Subcutaneous abdominal adipose tissue (tissue), 5 donors: ENCODE data around the gene CTRL.

Experiments
- H3K27ac ChIP-seq: one replicate; pipeline ENCODE4 v1.7.0; 2013; ENCODE audit warnings: low read depth, mild to moderate bottlenecking, inconsistent platforms, low read length, moderate library complexity
- H3K27me3 ChIP-seq, 5 donors: one replicate each; pipeline ENCODE4 v1.7.0; 2013; ENCODE audit warnings: low read length in 5 of 5, inconsistent platforms in 1 of 5; ENCODE audit not compliant: control insufficient read depth in 5 of 5, insufficient read depth in 4 of 5
- H3K36me3 ChIP-seq, 5 donors: one replicate each; pipeline ENCODE4 v1.7.0; 2013; ENCODE audit warnings: low read length in 5 of 5; ENCODE audit not compliant: control insufficient read depth in 5 of 5, insufficient read depth in 5 of 5
- H3K4me1 ChIP-seq, 5 donors: one replicate each; pipeline ENCODE4 v1.7.0; 2013; ENCODE audit warnings: low read length in 5 of 5, mild to moderate bottlenecking in 3 of 5, moderate library complexity in 1 of 5; ENCODE audit not compliant: control insufficient read depth in 5 of 5, insufficient read depth in 5 of 5
- H3K4me3 ChIP-seq, 5 donors: one replicate each; pipeline ENCODE4 v1.7.0; 2013; ENCODE audit warnings: low read length in 5 of 5, low read depth in 1 of 5
- H3K9ac ChIP-seq, 5 donors: one replicate each; pipeline ENCODE4 v1.7.0; 2013; ENCODE audit warnings: low read length in 5 of 5, mild to moderate bottlenecking in 4 of 5, moderate library complexity in 3 of 5
- H3K9me3 ChIP-seq, 5 donors: one replicate each; pipeline ENCODE4 v1.7.0; 2013; ENCODE audit warnings: low read length in 5 of 5; ENCODE audit not compliant: control insufficient read depth in 5 of 5
- donor health status: healthy.
- donor health status: healthy.
- donor health status: healthy.
- donor health status: healthy.
- donor health status: healthy.

CTRL gene

DNA sequence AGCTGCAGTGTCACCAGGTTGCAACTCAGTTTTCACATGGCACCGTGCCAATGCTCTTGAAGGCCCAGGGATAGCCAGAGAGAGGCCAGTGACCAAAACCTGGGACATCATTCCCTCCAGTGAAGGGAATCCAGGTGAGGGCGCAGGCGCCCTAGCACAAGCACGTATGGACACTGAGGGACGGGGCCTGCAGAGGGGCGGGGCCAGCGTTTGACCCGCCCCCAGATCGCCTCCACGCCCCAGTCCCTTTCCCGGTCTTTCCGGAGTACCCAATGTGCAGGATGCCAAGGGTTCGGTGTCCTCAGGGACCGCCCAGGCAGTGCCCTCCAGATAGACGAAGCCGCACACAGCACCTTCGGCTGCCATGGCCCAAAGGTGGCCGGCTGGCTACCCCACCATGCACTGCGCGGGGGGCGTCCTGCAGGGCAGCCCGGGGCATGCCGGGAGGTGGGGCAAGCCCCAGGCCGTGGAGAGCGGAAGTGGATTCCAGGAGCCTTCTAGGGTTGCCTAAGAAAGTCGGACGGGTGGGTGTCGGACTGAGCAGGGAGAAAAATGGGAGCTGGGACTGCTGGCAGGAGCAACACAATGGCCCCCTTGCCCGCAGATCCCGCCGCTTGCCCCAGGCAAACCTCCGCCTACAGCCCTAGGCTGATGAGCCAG, 32.1 kb upstream of the CTRL start:
- Histone ChIP-seq H3K9ac (peak overlapping the region in 1 of 5 donors; percentile 5), H3K36me3 (peaks cover 0 to 50% (median 46%) of the 10 kb centered on the region in 5 donors), H3K27ac (peak overlapping the region; percentile 84), H3K9me3 (no peaks in the 10 kb centered on the region), H3K4me3 (peak overlapping the region in 2 of 5 donors; percentile 17 to 36), H3K4me1 (peaks cover 27 to 94% (median 83%) of the 10 kb centered on the region in 5 donors), H3K27me3 (peaks cover 0 to 3% (median 0%) of the 10 kb centered on the region in 5 donors)

DNA sequence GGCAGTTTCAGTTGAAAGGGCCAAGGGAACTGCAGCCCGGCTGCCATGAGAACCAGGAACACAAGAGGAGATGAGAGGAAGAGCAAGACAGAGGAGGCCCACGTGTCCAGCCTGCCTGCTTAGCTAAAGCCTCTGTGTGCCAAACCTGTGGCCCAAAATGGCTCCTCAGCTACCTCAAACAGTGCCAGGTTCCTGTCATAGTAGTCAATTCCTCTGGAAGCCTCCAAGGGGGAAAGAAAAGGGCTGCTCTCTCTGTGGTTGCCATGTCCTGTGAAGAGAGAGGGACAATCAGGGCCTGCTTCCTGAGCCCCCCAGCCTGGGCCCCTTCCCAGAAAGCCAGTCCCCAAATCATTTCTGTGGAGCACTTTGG, 31.6 kb upstream of the CTRL start:
- peaks cover 0 to 55% (median 52%) of the 10 kb centered on the region in 5 donors for H3K36me3 ChIP-seq
- peak overlapping the region in 1 of 5 donors; percentile 5 for H3K9ac ChIP-seq
- H3K4me3 ChIP-seq, result peak overlapping the region in 2 of 5 donors; percentile 17 to 36
- peaks cover 27 to 97% (median 81%) of the 10 kb centered on the region in 5 donors for H3K4me1 ChIP-seq
- no peaks in the 10 kb centered on the region for H3K9me3 ChIP-seq
- H3K27me3 ChIP-seq, result peaks cover 0 to 3% (median 0%) of the 10 kb centered on the region in 5 donors
- peak overlapping the region; percentile 84 for H3K27ac ChIP-seq

DNA sequence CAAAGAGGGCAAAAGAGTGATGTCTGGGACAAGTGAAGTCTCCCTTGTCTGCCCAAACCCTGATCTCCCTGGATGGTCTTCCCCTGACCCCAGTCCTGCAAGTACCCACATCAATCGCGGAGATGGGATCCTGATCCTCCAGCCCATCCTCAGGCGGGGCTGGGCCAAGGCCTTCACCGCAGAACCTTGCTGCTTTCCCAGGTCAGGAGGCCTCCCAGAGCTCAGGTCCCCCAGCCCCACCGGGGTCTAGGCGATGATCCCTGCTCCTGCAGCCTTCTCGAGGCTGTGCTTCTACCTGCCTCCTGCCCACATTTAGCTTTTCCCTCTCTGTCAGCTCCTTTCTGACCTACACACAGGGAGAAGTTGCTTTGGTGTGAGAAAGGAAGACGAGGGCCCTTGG, 30.5 kb upstream of the CTRL start:
- Histone ChIP-seq H3K4me1 (peaks cover 23 to 88% (median 74%) of the 10 kb centered on the region in 5 donors), H3K27me3 (peaks cover 0 to 3% (median 0%) of the 10 kb centered on the region in 5 donors), H3K36me3 (peaks cover 0 to 66% (median 63%) of the 10 kb centered on the region in 5 donors), H3K9ac (peak overlapping the region in 1 of 5 donors; percentile 28), H3K9me3 (no peaks in the 10 kb centered on the region), H3K27ac (peak overlapping the region; percentile 84), H3K4me3 (no peak overlapping the region)

DNA sequence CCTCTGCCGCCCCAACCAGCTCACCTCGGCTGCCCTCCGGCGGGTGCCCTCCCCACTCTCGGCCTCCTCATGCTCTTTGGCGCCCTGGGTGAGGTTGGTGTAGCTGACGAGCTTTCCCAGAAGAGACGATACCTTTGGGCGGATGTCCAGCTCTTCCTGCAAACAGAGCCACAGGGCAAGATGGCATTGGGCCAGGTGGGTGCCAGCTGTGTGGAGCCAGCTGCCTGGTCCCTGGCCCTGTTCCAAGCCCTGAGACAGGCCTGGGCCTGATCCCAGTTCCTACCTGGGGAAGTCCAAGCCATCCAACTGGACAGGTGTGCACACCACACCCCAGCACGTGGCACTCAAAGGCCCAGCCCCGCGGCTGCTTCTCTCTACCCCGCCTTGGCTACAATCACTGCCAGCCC, 29.9 kb upstream of the CTRL start:
- Histone ChIP-seq H3K27ac (peak overlapping the region; percentile 84), H3K9ac (peak overlapping the region in 1 of 5 donors; percentile 24), H3K4me1 (peaks cover 18 to 82% (median 68%) of the 10 kb centered on the region in 5 donors), H3K9me3 (no peaks in the 10 kb centered on the region), H3K4me3 (no peak overlapping the region), H3K36me3 (peaks cover 0 to 66% (median 63%) of the 10 kb centered on the region in 5 donors), H3K27me3 (peaks cover 0 to 3% (median 0%) of the 10 kb centered on the region in 5 donors)

DNA sequence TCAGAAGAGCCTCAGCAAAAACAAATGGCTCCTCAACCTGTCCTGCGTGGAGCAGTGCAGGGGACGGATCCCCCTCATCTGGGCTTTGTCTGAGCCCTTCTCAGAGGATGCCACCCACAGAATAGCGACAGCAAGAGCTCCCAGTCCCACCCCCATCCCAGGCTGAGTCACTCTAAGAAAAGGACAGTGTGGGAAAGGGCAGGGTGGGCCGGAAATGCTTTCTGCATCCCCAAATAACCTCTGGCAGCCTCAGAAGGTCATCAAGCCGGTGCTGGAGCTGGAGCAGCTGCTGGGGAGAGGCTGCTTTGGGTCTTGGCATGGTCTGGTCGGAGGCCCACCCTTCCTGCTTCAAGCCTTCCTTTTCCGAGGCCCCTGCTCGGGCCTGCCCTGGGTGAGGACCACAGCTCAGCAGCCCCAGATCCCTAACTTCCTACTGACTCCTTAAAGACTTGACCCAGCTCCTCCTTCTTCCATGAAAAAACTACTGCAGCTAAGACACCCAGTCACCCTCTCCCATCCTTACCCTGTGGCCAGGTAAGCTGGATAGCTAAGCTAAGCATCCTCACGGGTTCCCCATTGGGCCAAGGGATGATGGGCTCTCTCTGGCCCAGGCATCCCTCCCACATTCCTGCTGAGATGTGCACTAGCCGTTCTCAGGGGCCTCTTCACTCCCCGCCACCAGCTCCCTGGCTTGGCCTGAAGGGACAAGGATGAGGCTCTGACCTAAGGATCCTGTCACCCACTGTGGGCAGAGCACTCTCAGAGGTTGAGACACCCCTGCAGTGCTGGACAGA, 28.1 kb upstream of the CTRL start:
- peaks cover 0 to 3% (median 0%) of the 10 kb centered on the region in 5 donors for H3K27me3 ChIP-seq
- peak overlapping the region in 2 of 5 donors; percentile 17 to 26 for H3K9ac ChIP-seq
- peaks cover 13 to 64% (median 54%) of the 10 kb centered on the region in 5 donors for H3K4me1 ChIP-seq
- peak overlapping the region in 2 of 5 donors; percentile 12 to 42 for H3K4me3 ChIP-seq
- H3K27ac ChIP-seq, result peak overlapping the region; percentile 84
- no peaks in the 10 kb centered on the region for H3K9me3 ChIP-seq
- peaks cover 0 to 76% (median 70%) of the 10 kb centered on the region in 5 donors for H3K36me3 ChIP-seq

DNA sequence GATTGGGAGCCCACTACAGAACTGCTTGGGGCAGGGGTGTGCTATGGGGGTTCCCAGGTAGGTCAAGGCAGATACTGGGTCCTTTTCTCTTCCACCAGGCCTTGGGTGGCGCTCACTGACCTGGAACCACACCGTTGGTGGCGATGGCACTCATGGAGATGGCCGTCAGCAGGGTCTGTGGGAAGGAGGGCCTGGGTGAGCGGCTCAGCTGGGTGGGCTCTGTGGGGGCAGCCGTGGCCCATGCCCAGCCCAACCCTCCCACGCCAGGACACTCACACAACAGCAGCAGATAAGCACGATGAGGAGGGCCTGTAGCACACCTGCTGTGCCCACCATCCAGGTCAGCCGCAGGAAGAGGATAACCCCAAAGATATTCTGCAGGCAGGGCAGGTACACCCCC, 26.0 kb upstream of the CTRL start:
- peaks cover 9 to 43% (median 33%) of the 10 kb centered on the region in 5 donors for H3K4me1 ChIP-seq
- no peak overlapping the region for H3K9ac ChIP-seq
- no peaks in the 10 kb centered on the region for H3K9me3 ChIP-seq
- H3K36me3 ChIP-seq, result peaks cover 0 to 87% (median 78%) of the 10 kb centered on the region in 5 donors
- H3K27ac ChIP-seq, result peak overlapping the region; percentile 84
- no peak overlapping the region for H3K4me3 ChIP-seq
- H3K27me3 ChIP-seq, result peaks cover 0 to 3% (median 0%) of the 10 kb centered on the region in 5 donors

DNA sequence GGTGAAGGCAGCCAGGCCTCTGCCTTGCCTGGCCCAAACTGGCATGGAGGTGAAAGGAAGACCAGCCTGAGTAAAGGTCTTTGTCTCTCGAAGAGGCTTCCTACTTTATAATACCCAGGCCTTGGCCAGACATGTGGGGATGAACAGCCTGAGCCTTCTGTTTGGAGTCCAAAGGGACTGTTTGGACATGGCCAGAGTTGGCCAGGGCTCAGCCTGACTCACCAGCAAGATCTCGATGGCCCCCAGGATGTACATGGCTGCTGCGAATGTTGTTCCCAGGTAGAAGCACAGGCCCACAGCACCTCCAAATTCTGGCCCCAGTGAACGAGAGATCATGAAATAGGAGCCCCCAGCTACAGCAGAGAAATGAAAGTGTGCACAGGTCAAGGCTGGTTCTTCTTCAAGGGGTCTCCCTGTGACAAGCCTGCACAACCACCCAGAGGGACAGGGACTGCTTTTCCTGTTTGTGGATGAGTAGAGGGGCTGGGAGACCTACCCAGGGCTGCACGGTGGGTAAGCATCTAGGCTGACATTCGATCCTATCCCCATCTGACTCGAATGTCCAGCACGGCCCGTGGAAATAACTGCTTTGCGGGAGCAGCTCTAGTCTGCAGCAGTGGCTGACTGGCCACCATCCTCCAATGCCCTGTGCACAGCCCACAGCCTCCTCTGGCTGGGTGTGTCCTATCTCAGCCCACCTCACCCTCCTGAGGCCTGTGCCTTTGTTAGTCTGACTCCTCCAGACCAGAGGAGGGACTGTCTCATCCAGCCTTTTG, 22.9 kb upstream of the CTRL start:
- Histone ChIP-seq H3K4me1 (peaks cover 7 to 24% (median 19%) of the 10 kb centered on the region in 5 donors), H3K9ac (no peak overlapping the region), H3K27ac (no peak overlapping the region), H3K36me3 (peaks cover 0 to 87% (median 79%) of the 10 kb centered on the region in 5 donors), H3K27me3 (peaks cover 0 to 2% (median 0%) of the 10 kb centered on the region in 5 donors), H3K4me3 (no peak overlapping the region), H3K9me3 (no peaks in the 10 kb centered on the region)

DNA sequence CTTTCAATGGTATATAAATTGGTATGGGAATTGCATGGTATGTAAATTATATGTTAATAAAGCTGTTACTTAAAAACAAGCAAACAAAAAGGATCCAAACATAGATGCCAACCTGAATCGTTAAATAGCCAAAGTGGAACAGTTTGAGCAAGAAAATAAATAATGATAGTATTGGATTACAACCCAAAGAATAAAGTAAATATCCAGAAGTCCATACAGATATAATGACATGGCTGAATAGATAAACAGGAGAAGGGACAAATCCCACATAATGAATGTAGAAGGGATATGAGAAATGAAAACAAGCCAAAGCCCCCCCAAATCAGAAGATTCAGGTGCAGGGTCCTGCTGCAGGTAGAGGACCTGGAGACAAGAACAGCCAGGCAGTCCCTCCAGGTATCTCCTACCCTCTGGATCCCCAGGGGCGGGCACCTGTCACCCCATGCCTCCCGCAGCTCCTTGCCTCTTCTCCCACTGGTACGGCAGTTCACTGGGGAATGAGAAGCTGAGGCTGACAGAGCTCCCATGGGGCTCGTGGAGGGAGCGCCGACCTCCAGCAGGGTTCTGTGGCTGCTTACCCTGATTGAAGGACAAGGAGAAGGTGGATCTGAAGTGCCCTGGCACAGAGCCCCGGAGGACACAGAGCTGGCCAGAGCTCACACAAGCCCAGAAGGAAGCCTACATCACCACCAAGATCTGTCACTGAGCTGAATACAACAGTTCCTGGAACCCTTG, 22.1 kb upstream of the CTRL start:
- Histone ChIP-seq H3K4me3 (no peak overlapping the region), H3K27ac (no peak overlapping the region), H3K9ac (no peak overlapping the region), H3K9me3 (no peaks in the 10 kb centered on the region), H3K4me1 (peaks cover 5 to 16% (median 11%) of the 10 kb centered on the region in 5 donors), H3K36me3 (peaks cover 0 to 88% (median 79%) of the 10 kb centered on the region in 5 donors), H3K27me3 (no peaks in the 10 kb centered on the region)

- H3K36me3 ChIP-seq, result peaks cover 0 to 95% (median 87%) of the 10 kb centered on the region in 5 donors
Observed at GRCh38 chr16:67951485-67951884, 19.8 kb upstream of the CTRL start.

More at GRCh38 chr16:67951485-67951884, 19.8 kb upstream of the CTRL start:
- H3K27me3 ChIP-seq, result no peaks in the 10 kb centered on the region
- H3K4me1 ChIP-seq, result peaks cover 5 to 11% (median 10%) of the 10 kb centered on the region in 5 donors
- no peak overlapping the region for H3K4me3 ChIP-seq
- no peaks in the 10 kb centered on the region for H3K9me3 ChIP-seq
- no peak overlapping the region for H3K9ac ChIP-seq
- no peak overlapping the region for H3K27ac ChIP-seq
